HUES64 (cell line): Measurements from ENCODE around the gene ARMCX2. TPM values are rescaled to one million over a fixed set of nuclear protein-coding genes. Genes with fewer than 3 reads are reported as not detected.

ENCODE experiments used
- H3K27ac ChIP-seq: 2 replicates; pipeline ENCODE4 v1.7.0; 2013; ENCODE audit warnings: low read depth, low read length, inconsistent platforms
- H3K27me3 ChIP-seq: 2 replicates; pipeline ENCODE4 v1.6.1; 2013; ENCODE audit warnings: mild to moderate bottlenecking, low read length; ENCODE audit not compliant: insufficient read depth
- H3K36me3 ChIP-seq: 2 replicates; pipeline ENCODE4 v1.6.1; 2013; ENCODE audit warnings: mild to moderate bottlenecking, low read length; ENCODE audit not compliant: insufficient read depth
- H3K4me1 ChIP-seq: 2 replicates; pipeline ENCODE4 v1.6.1; 2013; ENCODE audit warnings: mild to moderate bottlenecking, low read length, moderate library complexity; ENCODE audit not compliant: insufficient read depth
- H3K4me3 ChIP-seq: 2 replicates; pipeline ENCODE4 v1.5.1; 2013; ENCODE audit warnings: mild to moderate bottlenecking, low read length, moderate library complexity
- H3K9ac ChIP-seq: 2 replicates; pipeline ENCODE4 v1.6.1; 2013; ENCODE audit warnings: mild to moderate bottlenecking, low read depth, low read length
- H3K9me3 ChIP-seq: 2 replicates; pipeline ENCODE4 v1.6.1; 2013; ENCODE audit warnings: low read depth, low read length; ENCODE audit not compliant: insufficient read depth
- WGBS: fragments of 150-250, 120-280 bp; methylation state at CpG from one replicate; pipeline ENCODE4 v1.1.7; 2013; ENCODE audit warnings: missing lambda C conversion rate; 5-methylcytosine and 5-hydroxymethylcytosine counted together
- polyA plus RNA-seq, 2 experiments: library from polyadenylated mRNA; stranded (reverse); fragments of 50-300 nt; gene quantifications; one replicate each; pipeline ENCODE4 v1.2.3, GENCODE V29; 2013

ARMCX2 gene
- polyA plus RNA-seq (2013, experiment 1 of 2) = 87.2 TPM
- polyA plus RNA-seq (2013, experiment 2 of 2) = 84.7 TPM

GRCh38 chrX:101659601-101660063 lies at the start of gene ARMCX2:
Gene ARMCX2 (minus strand): TSS chrX:101659850. CDS start chrX:101657588, 2,262 bp downstream.
- no peaks in the 10 kb centered on the region for H3K9me3 ChIP-seq
- H3K36me3 ChIP-seq = peaks cover 27% of the 10 kb centered on the region
- peak within 1 kb of the TSS; percentile 89 for H3K9ac ChIP-seq
- H3K27ac ChIP-seq = peak within 1 kb of the TSS; percentile 83
- H3K4me3 ChIP-seq = peak within 1 kb of the TSS; percentile 96
- H3K4me1 ChIP-seq = no peaks in the 10 kb centered on the region; the same call in 1 of the 2 replicates
- H3K27me3 ChIP-seq = no peaks in the 10 kb centered on the region
- under 1% methylated on average over 21 of the region's 22 CpGs for WGBS

DNA sequence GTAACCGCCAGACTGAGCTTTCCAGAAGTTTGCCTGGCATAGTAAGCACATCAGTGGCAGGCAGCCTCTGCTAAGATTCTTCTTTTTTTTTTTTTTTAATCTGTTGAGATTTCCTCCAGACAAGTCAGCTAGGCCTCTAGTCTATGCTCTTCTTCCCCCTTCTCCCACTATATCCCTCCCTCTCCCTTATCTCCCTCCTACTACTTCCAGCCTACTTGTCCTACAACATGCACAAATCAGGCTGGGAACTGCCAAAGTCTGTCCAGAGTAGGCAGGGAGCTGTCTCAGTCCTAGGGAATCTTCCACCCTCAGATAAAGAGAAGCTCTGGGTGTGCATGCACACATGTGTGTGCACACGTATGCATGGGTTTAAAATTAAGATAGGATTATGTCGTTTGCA lies 49.7 kb upstream of the ARMCX2 start:
- Histone ChIP-seq H3K36me3 (no peaks in the 10 kb centered on the region), H3K4me3 (no peak overlapping the region), H3K9ac (no peak overlapping the region), H3K4me1 (no peaks in the 10 kb centered on the region), H3K9me3 (no peaks in the 10 kb centered on the region), H3K27ac (no peak overlapping the region), H3K27me3 (no peaks in the 10 kb centered on the region)
- 91% methylated on average over 3 of the region's 3 CpGs for WGBS

- Histone ChIP-seq H3K27ac (no peak overlapping the region), H3K27me3 (no peaks in the 10 kb centered on the region), H3K4me1 (no peaks in the 10 kb centered on the region), H3K9me3 (no peaks in the 10 kb centered on the region), H3K36me3 (no peaks in the 10 kb centered on the region), H3K4me3 (no peak overlapping the region), H3K9ac (no peak overlapping the region)
- 89% methylated on average over 2 of the region's 3 CpGs for WGBS
These were observed 48.5 kb upstream of the ARMCX2 start for GRCh38 chrX:101708163-101708562.

DNA sequence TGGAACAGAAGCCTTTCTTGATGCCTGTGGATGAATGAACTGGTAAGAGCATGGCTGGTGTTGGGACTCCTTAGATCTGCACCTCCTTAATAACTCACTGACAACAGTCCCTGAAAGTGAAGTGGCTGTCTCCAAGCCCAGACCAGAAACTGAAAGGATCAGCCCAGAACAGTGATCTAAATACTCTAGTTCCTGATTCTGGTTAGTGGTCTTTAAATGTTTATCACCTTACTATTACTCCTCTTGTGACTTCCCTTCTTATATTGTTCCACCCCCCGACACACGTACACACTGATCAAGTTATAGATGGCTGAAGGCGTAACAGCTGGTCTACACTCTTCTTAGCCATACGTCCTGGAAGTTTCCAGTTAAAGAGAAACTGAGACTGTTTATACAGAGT lies 33.8 kb upstream of the ARMCX2 start:
- Histone ChIP-seq H3K4me1 (0 out of 2 replicates have a peak, but pooled peaks cover 6% of the 10 kb centered on the region), H3K4me3 (no peak overlapping the region), H3K9me3 (no peaks in the 10 kb centered on the region), H3K9ac (no peak overlapping the region), H3K36me3 (no peaks in the 10 kb centered on the region), H3K27ac (no peak overlapping the region), H3K27me3 (no peaks in the 10 kb centered on the region)
- WGBS = 96% methylated on average over 3 of the region's 4 CpGs

DNA sequence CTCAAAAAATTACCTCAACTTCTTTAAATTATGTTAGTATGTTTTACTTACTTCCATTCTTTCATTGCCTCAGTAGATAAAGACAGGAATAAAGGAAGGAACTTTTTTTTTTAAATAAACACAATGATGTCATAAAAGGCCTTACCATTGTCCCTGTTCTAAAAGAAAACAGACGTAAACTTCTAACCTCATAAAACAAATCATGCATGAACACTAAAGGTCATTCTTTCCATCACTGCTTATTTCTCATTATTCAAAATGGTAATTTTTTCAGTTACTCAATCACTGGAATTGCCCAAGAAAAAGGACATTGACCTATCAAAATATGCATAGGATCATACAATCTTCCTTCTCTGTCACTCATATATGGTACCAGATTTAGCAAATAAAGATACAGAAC lies 32.2 kb upstream of the ARMCX2 start:
- Histone ChIP-seq H3K9ac (no peak overlapping the region), H3K36me3 (no peaks in the 10 kb centered on the region), H3K27me3 (no peaks in the 10 kb centered on the region), H3K4me1 (peaks cover 20% of the 10 kb centered on the region; the same call in 1 of the 2 replicates), H3K27ac (no peak overlapping the region), H3K9me3 (no peaks in the 10 kb centered on the region), H3K4me3 (no peak overlapping the region)
- WGBS = 100% methylated on average over 1 of the region's 1 CpG

DNA sequence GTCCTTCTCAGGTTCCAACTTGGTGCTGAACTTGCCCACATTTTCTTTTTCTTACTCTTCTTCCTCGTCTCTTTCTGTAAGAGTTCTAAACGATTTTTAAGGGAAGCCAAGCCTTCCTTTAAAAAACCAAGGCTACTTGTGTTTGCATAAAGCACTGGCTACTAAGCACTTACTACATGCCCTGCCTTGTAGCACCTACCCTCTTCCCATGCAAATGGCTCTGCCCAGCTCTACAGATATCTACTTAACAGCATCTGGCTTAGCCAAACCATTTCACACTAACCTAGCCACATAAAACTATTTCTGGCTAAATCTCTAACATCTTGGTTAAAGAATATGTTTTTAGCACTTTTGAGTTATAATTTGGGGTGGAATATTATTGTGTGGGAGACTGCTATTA lies 26.9 kb upstream of the ARMCX2 start:
- H3K9me3 ChIP-seq = no peaks in the 10 kb centered on the region
- H3K4me3 ChIP-seq = no peak overlapping the region
- 49% methylated on average over 2 of the region's 2 CpGs for WGBS
- no peaks in the 10 kb centered on the region for H3K27me3 ChIP-seq
- H3K27ac ChIP-seq = peak overlapping the region; percentile 58; the same call in 1 of the 2 replicates
- no peak overlapping the region; the same call in 1 of the 2 replicates for H3K9ac ChIP-seq
- H3K4me1 ChIP-seq = peaks cover 34% of the 10 kb centered on the region
- no peaks in the 10 kb centered on the region for H3K36me3 ChIP-seq

- Histone ChIP-seq H3K36me3 (no peaks in the 10 kb centered on the region), H3K4me3 (no peak overlapping the region), H3K9me3 (no peaks in the 10 kb centered on the region), H3K4me1 (peaks cover 34% of the 10 kb centered on the region), H3K27me3 (no peaks in the 10 kb centered on the region), H3K9ac (no peak overlapping the region; the same call in 1 of the 2 replicates), H3K27ac (peak overlapping the region; percentile 58; the same call in 1 of the 2 replicates)
These were observed 26.3 kb upstream of the ARMCX2 start for GRCh38 chrX:101685923-101686322.

- Histone ChIP-seq H3K4me1 (peaks cover 27% of the 10 kb centered on the region), H3K9ac (no peak overlapping the region), H3K36me3 (no peaks in the 10 kb centered on the region), H3K27ac (peak overlapping the region; percentile 2; the same call in 1 of the 2 replicates), H3K9me3 (no peaks in the 10 kb centered on the region), H3K27me3 (no peaks in the 10 kb centered on the region), H3K4me3 (no peak overlapping the region)
- 0% methylated on average over 1 of the region's 2 CpGs for WGBS
These were observed 23.1 kb upstream of the ARMCX2 start for GRCh38 chrX:101682723-101683122.

GRCh38 chrX:101677028-101677427 lies 17.4 kb upstream of the ARMCX2 start:
- Histone ChIP-seq H3K27ac (no peak overlapping the region), H3K36me3 (no peaks in the 10 kb centered on the region), H3K4me3 (no peak overlapping the region), H3K9ac (no peak overlapping the region), H3K4me1 (peaks cover 14% of the 10 kb centered on the region; the same call in 1 of the 2 replicates), H3K27me3 (no peaks in the 10 kb centered on the region), H3K9me3 (no peaks in the 10 kb centered on the region)
- WGBS = 71% methylated on average over 1 of the region's 1 CpG

DNA sequence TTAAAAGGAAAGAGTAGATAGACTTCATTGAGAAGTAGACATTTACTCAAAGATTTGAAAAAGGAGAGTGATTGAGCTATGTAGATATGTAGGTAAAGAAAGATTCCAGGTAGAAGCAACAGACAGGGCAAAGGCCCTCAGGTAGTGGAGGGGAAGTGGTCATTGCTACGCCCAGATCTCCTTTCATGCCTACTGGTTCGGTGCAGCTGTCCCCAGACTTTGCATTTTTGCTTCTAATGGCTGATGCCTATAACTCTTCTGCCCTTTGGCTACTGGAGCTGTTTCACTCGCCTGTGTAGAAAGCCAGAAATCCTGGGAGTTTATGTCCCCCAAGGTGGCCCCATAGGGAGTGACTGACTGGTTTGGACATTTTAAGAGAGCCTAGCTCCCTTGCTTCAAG lies 16.9 kb upstream of the ARMCX2 start:
- WGBS = 70% methylated on average over 3 of the region's 3 CpGs
- no peak overlapping the region for H3K4me3 ChIP-seq
- H3K27me3 ChIP-seq = no peaks in the 10 kb centered on the region

GRCh38 chrX:101668143-101668542 lies 8.5 kb upstream of the ARMCX2 start:
- peaks cover 11% of the 10 kb centered on the region for H3K4me1 ChIP-seq
- no peak overlapping the region for H3K4me3 ChIP-seq
- H3K27me3 ChIP-seq = no peaks in the 10 kb centered on the region
- no peak overlapping the region for H3K9ac ChIP-seq
- no peak overlapping the region for H3K27ac ChIP-seq
- WGBS = no CpG with 5 or more reads among the region's 2 CpGs
- H3K9me3 ChIP-seq = no peaks in the 10 kb centered on the region
- H3K36me3 ChIP-seq = no peaks in the 10 kb centered on the region

More for the DNA sequence above, 16.9 kb upstream of the ARMCX2 start:
- Histone ChIP-seq H3K9me3 (no peaks in the 10 kb centered on the region), H3K36me3 (no peaks in the 10 kb centered on the region), H3K4me1 (peaks cover 14% of the 10 kb centered on the region; the same call in 1 of the 2 replicates), H3K9ac (no peak overlapping the region), H3K27ac (no peak overlapping the region)
